HL-60 (cell line): ENCODE data around the gene PCLO.
"Not testable (repeated sequence)": the region's sequence is repeated elsewhere in the genome, so short reads cannot be mapped to it uniquely, and the experiment has no call there.

Source experiments
- DNase-seq, 2 experiments: peaks; one replicate each; pipeline ENCODE4 v3.0.0-alpha.2; 2010 to 2020; ENCODE audit warnings: low read depth in 1 of 2, low spot score in 1 of 2
- H3K27ac ChIP-seq: fragments of 250-450 bp; sonication (Bioruptor Pico); replicated peaks from 2 replicates; pipeline ENCODE4 v1.5.1; 2020; ENCODE audit warnings: mild to moderate bottlenecking, moderate library complexity
- H3K27me3 ChIP-seq: fragments of 250-450 bp; sonication (Bioruptor Pico); 2 replicates; pipeline ENCODE4 v1.5.1; 2021; ENCODE audit warnings: mild to moderate bottlenecking, moderate library complexity; ENCODE audit not compliant: insufficient read depth, poor library complexity, severe bottlenecking
- H3K4me3 ChIP-seq: replicated peaks from 2 replicates; pipeline ENCODE4 v1.5.1; 2011; ENCODE audit warnings: mild to moderate bottlenecking, control low read depth, low read length; ENCODE audit not compliant: insufficient read depth
- CTCF ChIP-seq: IDR thresholded peaks from one replicate; pipeline ENCODE4 v1.5.1; 2011; ENCODE audit warnings: low read length, control low read depth, inconsistent platforms; ENCODE audit not compliant: insufficient read depth
- GABPA ChIP-seq: IDR thresholded peaks from 2 replicates; pipeline ENCODE4 v1.6.1; 2012; ENCODE audit warnings: low read depth
- POLR2AphosphoS5 ChIP-seq: IDR thresholded peaks from 2 replicates; pipeline ENCODE4 v1.6.1; 2012; ENCODE audit warnings: low read depth
- REST ChIP-seq: IDR thresholded peaks from 2 replicates; pipeline ENCODE4 v1.6.1; 2012; ENCODE audit warnings: low read depth; ENCODE audit not compliant: insufficient replicate concordance
- SPI1 ChIP-seq: IDR thresholded peaks from 2 replicates; pipeline ENCODE4 v1.6.1; 2012; ENCODE audit warnings: low read depth, mild to moderate bottlenecking, borderline replicate concordance

Gene PCLO

GRCh38 chr7:83036130-83036529, 126.6 kb downstream of the PCLO start:
- TF ChIP-seq GABPA = no peak
- no peak for TF ChIP-seq SPI1
- no peak for TF ChIP-seq REST
- no peak for TF ChIP-seq POLR2AphosphoS5
- TF ChIP-seq CTCF = no peak
- Histone ChIP-seq H3K27me3 (no peaks in the 10 kb centered on the region), H3K27ac (no peak overlapping the region), H3K4me3 (no peak overlapping the region)
- DNase-seq = no peak

- no peak for TF ChIP-seq SPI1
- TF ChIP-seq REST = no peak
- no peak for TF ChIP-seq CTCF
- no peak for TF ChIP-seq GABPA
- no peak for TF ChIP-seq POLR2AphosphoS5
- no peaks in the 10 kb centered on the region for H3K27me3 ChIP-seq
- no peak for DNase-seq
These were observed 130.5 kb downstream of the PCLO start for GRCh38 chr7:83032195-83032594.

GRCh38 chr7:83023817-83024665, 138.6 kb downstream of the PCLO start:
- not testable (repeated sequence) for H3K4me3 ChIP-seq, H3K27ac ChIP-seq, DNase-seq, H3K27me3 ChIP-seq

More at GRCh38 chr7:83032195-83032594, 130.5 kb downstream of the PCLO start:
- H3K27ac ChIP-seq = no peak overlapping the region
- no peak overlapping the region for H3K4me3 ChIP-seq

GRCh38 chr7:83021032-83021431, 141.7 kb downstream of the PCLO start:
- Histone ChIP-seq H3K27ac (no peak overlapping the region), H3K27me3 (no peaks in the 10 kb centered on the region), H3K4me3 (no peak overlapping the region)
- TF ChIP-seq CTCF (no peak), GABPA (no peak)
- DNase-seq = no peak
